Measurements from ENCODE around the gene LCN6.
"Not testable (repeated sequence)": the region's sequence is repeated elsewhere in the genome, so short reads cannot be mapped to it uniquely, and the experiment has no call there.

The LCN6 gene

GRCh38 chr9:136713550-136713949 is 34.8 kb downstream of the LCN6 start:
- TF ChIP-seq CTCF (IDR thresholded peaks at IDR 0.05; ENCODE audit: unreplicated experiment in 3 of 3) = no peak
- H3K4me1 Mint-ChIP-seq = peaks cover 7% of the 10 kb centered on the region
- no peaks in the 10 kb centered on the region for H3K9me3 Mint-ChIP-seq
- peaks cover 4% of the 10 kb centered on the region for H3K27me3 Mint-ChIP-seq (ENCODE audit: low read depth)
- no peak overlapping the region for H3K27ac Mint-ChIP-seq
- H3K4me3 Mint-ChIP-seq = peak overlapping the region; percentile 79 to 81 (median 79)
- H3K36me3 Mint-ChIP-seq (ENCODE audit: low read depth) = no peaks in the 10 kb centered on the region

GRCh38 chr9:136712690-136713544 is 35.4 kb downstream of the LCN6 start:
- peak overlapping the region; percentile 79 to 81 (median 79) for H3K4me3 Mint-ChIP-seq
- no peak overlapping the region for H3K27ac Mint-ChIP-seq
- H3K4me1 Mint-ChIP-seq = peaks cover 7% of the 10 kb centered on the region
- H3K27me3 Mint-ChIP-seq (ENCODE audit: low read depth) = peaks cover 8% of the 10 kb centered on the region
- no peaks in the 10 kb centered on the region for H3K9me3 Mint-ChIP-seq
- no peaks in the 10 kb centered on the region for H3K36me3 Mint-ChIP-seq (ENCODE audit: low read depth)
- TF ChIP-seq CTCF (IDR thresholded peaks at IDR 0.05; ENCODE audit: unreplicated experiment in 3 of 3) = no peak

- Mint-ChIP-seq H3K27ac (peak within 1 kb of the TSS in 2 of 3 experiments; percentile 38 to 63), H3K4me3 (peak within 1 kb of the TSS; percentile 81 to 88 (median 87)), H3K27me3 (ENCODE audit: low read depth) (peaks cover 8% of the 10 kb centered on the region), H3K36me3 (ENCODE audit: low read depth) (no peaks in the 10 kb centered on the region), H3K4me1 (peaks cover 7% of the 10 kb centered on the region), H3K9me3 (no peaks in the 10 kb centered on the region)
- no peak for TF ChIP-seq CTCF (IDR thresholded peaks at IDR 0.05; ENCODE audit: unreplicated experiment in 3 of 3)
Observed at GRCh38 chr9:136711751-136712689, 36.3 kb downstream of the LCN6 start, which contains the start of gene DIPK1B. Gene DIPK1B, plus strand, starts transcription at chr9:136712572. Its CDS starts 94 bp downstream, at chr9:136712666.

GRCh38 chr9:136711219-136711648 is 37.1 kb downstream of the LCN6 start:
- peaks cover 11% of the 10 kb centered on the region for H3K27me3 Mint-ChIP-seq (ENCODE audit: low read depth)
- not testable (repeated sequence) for H3K36me3 Mint-ChIP-seq (ENCODE audit: low read depth); H3K9me3 Mint-ChIP-seq; H3K4me1 Mint-ChIP-seq
- H3K4me3 Mint-ChIP-seq = peak overlapping the region; percentile 81 to 88 (median 87)
- peak overlapping the region in 2 of 3 experiments; percentile 38 to 63 for H3K27ac Mint-ChIP-seq

GRCh38 chr9:136710543-136710942 is 37.8 kb downstream of the LCN6 start:
- H3K27ac Mint-ChIP-seq = no peak overlapping the region
- TF ChIP-seq CTCF (IDR thresholded peaks at IDR 0.05; ENCODE audit: unreplicated experiment in 3 of 3) = no peak
- no peaks in the 10 kb centered on the region for H3K36me3 Mint-ChIP-seq (ENCODE audit: low read depth)
- peaks cover 11% of the 10 kb centered on the region for H3K27me3 Mint-ChIP-seq (ENCODE audit: low read depth)
- peaks cover 1% of the 10 kb centered on the region for H3K4me1 Mint-ChIP-seq
- no peaks in the 10 kb centered on the region for H3K9me3 Mint-ChIP-seq
- peak overlapping the region; percentile 81 to 88 (median 87) for H3K4me3 Mint-ChIP-seq
